ENCODE data around the gene PKN3. TPM values are rescaled to one million over a fixed set of nuclear protein-coding genes. Genes with fewer than 3 reads are reported as not detected.

Gene PKN3
- total and polyA plus RNA-seq, 9 of the 15 experiments (the other 6 are each of a cell fraction or from before 2014, with no cell fraction given), result 0.82 to 49.2 (median 19.7) TPM

GRCh38 chr9:128689820-128690683, 12.3 kb upstream of the PKN3 start (continued):
- no peak for TF ChIP-seq SAFB2 (IDR thresholded peaks at IDR 0.05; ENCODE audit: borderline replicate concordance, low read depth, low read length, severe bottlenecking)
- TF ChIP-seq SRSF3 (IDR thresholded peaks at IDR 0.05; ENCODE audit: insufficient read depth, low read length), result no peak
- no peak for TF ChIP-seq ATF1 (CRISPR knock-in tag; IDR thresholded peaks at IDR 0.05)
- TF ChIP-seq ATF1 (tag; IDR thresholded peaks at IDR 0.05), result 0 out of 2 replicates have a peak, but pooled peaks have one; percentile 22
- no peak for TF ChIP-seq RBM15 (IDR thresholded peaks at IDR 0.05; ENCODE audit: insufficient read depth, low read length)
- no peak for TF ChIP-seq NELFE (IDR thresholded peaks at IDR 0.05; ENCODE audit: insufficient read depth, insufficient read length)
- TF ChIP-seq NCOA4 (IDR thresholded peaks at IDR 0.05; ENCODE audit: partially characterized antibody), result no peak
- TF ChIP-seq SETDB1 (IDR thresholded peaks at IDR 0.05; ENCODE audit: low read length), result no peak
- TF ChIP-seq PRPF4 (IDR thresholded peaks at IDR 0.05; ENCODE audit: insufficient read depth, low read depth, low read length, poor library complexity, severe bottlenecking), result no peak
- TF ChIP-seq MXI1 (IDR thresholded peaks at IDR 0.05; ENCODE audit: low read depth, low read length), result no peak
- TF ChIP-seq ZC3H4 (CRISPR knock-in tag; IDR thresholded peaks at IDR 0.05; ENCODE audit: borderline replicate concordance), result 0 out of 2 replicates have a peak, but pooled peaks have one; percentile 61
- TF ChIP-seq ZNF699 (CRISPR knock-in tag; IDR thresholded peaks at IDR 0.05; ENCODE audit: insufficient replicate concordance), result no peak
- no peak for TF ChIP-seq NBN (IDR thresholded peaks at IDR 0.05; ENCODE audit: low read depth)
- TF ChIP-seq ATF7 (IDR thresholded peaks at IDR 0.05), result no peak
- TF ChIP-seq KDM5B (IDR thresholded peaks at IDR 0.05; ENCODE audit: insufficient replicate concordance, low read depth, low read length), result peak; percentile 55
- peak in 2 of 3 experiments; percentile 27 to 75 for TF ChIP-seq YY1 (IDR thresholded peaks at IDR 0.05; ENCODE audit: borderline replicate concordance in 1 of 3, control insufficient read depth in 1 of 3, extremely low read depth in 1 of 3, insufficient read depth in 3 of 3, insufficient read length in 1 of 3, insufficient replicate concordance in 2 of 3, low read depth in 1 of 3, low read length in 2 of 3)
- peak; percentile 84 for TF ChIP-seq RBFOX2 (IDR thresholded peaks at IDR 0.05; ENCODE audit: low read depth, low read length)
- peak; percentile 50; the same call in 1 of the 2 replicates for TF ChIP-seq ELF4 (CRISPR knock-in tag; IDR thresholded peaks at IDR 0.05)
- TF ChIP-seq ZBTB12 (CRISPR knock-in tag; IDR thresholded peaks at IDR 0.05), result no peak
- TF ChIP-seq NCOA2 (IDR thresholded peaks at IDR 0.05; ENCODE audit: partially characterized antibody in 2 of 2), result no peak
- TF ChIP-seq ZNF24 (IDR thresholded peaks at IDR 0.05), result no peak
- TF ChIP-seq TSHZ1 (CRISPR knock-in tag; IDR thresholded peaks at IDR 0.05), result no peak
- TF ChIP-seq ZNF12 (CRISPR knock-in tag; IDR thresholded peaks at IDR 0.05), result peak; percentile 59; the same call in 1 of the 2 replicates
- no peak for TF ChIP-seq PURB (CRISPR knock-in tag; IDR thresholded peaks at IDR 0.05; ENCODE audit: low read depth)

All from K562 (cell line).